ENCODE data around the gene COBLL1.

DNA sequence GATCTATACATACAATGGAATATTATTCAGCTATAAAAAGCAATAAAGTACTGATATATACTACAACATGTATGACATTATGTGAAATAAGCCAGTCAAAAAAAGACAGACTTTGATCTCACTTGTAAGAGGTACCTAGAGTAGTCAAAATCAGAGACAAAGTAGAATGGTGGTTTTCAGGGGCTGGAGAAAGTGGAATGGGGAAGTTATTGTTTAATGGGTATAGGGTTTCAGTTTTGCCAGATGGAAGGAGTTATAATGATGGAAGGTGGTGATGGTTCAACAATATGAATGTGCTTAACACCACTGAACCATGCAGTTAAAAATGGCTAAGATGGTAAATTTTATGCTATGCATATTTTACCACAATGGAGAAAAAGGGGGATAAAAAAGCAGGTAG is 6.3 kb downstream of the COBLL1 start:
- TF ChIP-seq, protein P1, sequence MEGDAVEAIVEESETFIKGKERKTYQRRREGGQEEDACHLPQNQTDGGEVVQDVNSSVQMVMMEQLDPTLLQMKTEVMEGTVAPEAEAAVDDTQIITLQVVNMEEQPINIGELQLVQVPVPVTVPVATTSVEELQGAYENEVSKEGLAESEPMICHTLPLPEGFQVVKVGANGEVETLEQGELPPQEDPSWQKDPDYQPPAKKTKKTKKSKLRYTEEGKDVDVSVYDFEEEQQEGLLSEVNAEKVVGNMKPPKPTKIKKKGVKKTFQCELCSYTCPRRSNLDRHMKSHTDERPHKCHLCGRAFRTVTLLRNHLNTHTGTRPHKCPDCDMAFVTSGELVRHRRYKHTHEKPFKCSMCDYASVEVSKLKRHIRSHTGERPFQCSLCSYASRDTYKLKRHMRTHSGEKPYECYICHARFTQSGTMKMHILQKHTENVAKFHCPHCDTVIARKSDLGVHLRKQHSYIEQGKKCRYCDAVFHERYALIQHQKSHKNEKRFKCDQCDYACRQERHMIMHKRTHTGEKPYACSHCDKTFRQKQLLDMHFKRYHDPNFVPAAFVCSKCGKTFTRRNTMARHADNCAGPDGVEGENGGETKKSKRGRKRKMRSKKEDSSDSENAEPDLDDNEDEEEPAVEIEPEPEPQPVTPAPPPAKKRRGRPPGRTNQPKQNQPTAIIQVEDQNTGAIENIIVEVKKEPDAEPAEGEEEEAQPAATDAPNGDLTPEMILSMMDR (IDR thresholded peaks at IDR 0.05; ENCODE audit: borderline replicate concordance, extremely low read depth, low read length, poor library complexity, severe bottlenecking): no peak
- no peak for TF ChIP-seq EZH2 (IDR thresholded peaks at IDR 0.05; ENCODE audit: borderline replicate concordance, low read depth, low read length, severe bottlenecking)

All from DND-41 (cell line).